Suprapubic skin (tissue), 4 donors: ENCODE measurements around the gene M1AP. TPM values are rescaled to one million over a fixed set of nuclear protein-coding genes. Genes with fewer than 3 reads are reported as not detected.

Source experiments
- DNase-seq, 2 donors: peaks; one replicate each; pipeline ENCODE4 v3.0.0-alpha.2; 2019; ENCODE audit warnings: low spot score in 2 of 2
- H3K27ac ChIP-seq: fragments of 200-600 bp; sonication (generic); one replicate; pipeline ENCODE4 v1.5.1; 2019
- H3K27me3 ChIP-seq: fragments of 200-600 bp; sonication (generic); one replicate; pipeline ENCODE4 v1.5.1; 2019
- H3K36me3 ChIP-seq: fragments of 200-600 bp; sonication (generic); one replicate; pipeline ENCODE4 v1.5.1; 2019
- H3K4me1 ChIP-seq: fragments of 200-600 bp; sonication (generic); one replicate; pipeline ENCODE4 v1.5.1; 2019
- H3K4me3 ChIP-seq: fragments of 200-600 bp; sonication (generic); one replicate; pipeline ENCODE4 v1.5.1; 2019; ENCODE audit warnings: mild to moderate bottlenecking
- H3K9me3 ChIP-seq: fragments of 200-600 bp; sonication (generic); one replicate; pipeline ENCODE4 v1.5.1; 2019
- CTCF ChIP-seq, 2 donors: fragments of 200-600 bp in 1 of 2; fragments of 450-650 bp in 1 of 2; sonication (generic) in 1 of 2; IDR thresholded peaks; one replicate each; pipeline ENCODE4 v1.5.1; 2016 to 2019; ENCODE audit warnings: antibody characterized with exemption in 2 of 2, mild to moderate bottlenecking in 1 of 2, moderate library complexity in 1 of 2
- EP300 ChIP-seq: sonication (generic); formaldehyde crosslinking; IDR thresholded peaks from one replicate; pipeline ENCODE4 v1.6.1; 2017; ENCODE audit warnings: antibody characterized with exemption
- POLR2A ChIP-seq, 2 donors: fragments of 450-650 bp; IDR thresholded peaks; one replicate each; pipeline ENCODE4 v1.6.1; 2017; ENCODE audit warnings: antibody characterized with exemption in 2 of 2, mild to moderate bottlenecking in 2 of 2, moderate library complexity in 2 of 2
- POLR2AphosphoS5 ChIP-seq, 3 donors: sonication (generic); formaldehyde crosslinking; IDR thresholded peaks; one replicate each; pipeline ENCODE4 v1.6.1; 2017; ENCODE audit warnings: antibody characterized with exemption in 3 of 3
- WGBS: methylation state at CpG from one replicate; pipeline ENCODE4 v1.1.5; 2018; 5-methylcytosine and 5-hydroxymethylcytosine counted together
- total RNA-seq, 4 donors: library from RNA; depleted of rRNA; stranded (reverse); fragments of >200 nt; gene quantifications; one replicate each; pipeline ENCODE4 v1.1.0, GENCODE V29; 2016

M1AP gene
- total RNA-seq, 4 donors from 2014 or later, result 1.1 TPM; not detected in 3

- TF ChIP-seq CTCF (IDR thresholded peaks at IDR 0.05) (no peak), EP300 (no peak), POLR2AphosphoS5 (IDR thresholded peaks at IDR 0.05) (no peak), POLR2A (IDR thresholded peaks at IDR 0.05) (no peak)
- WGBS, result 38% methylated on average over 4 of the region's 4 CpGs
- no peak for DNase-seq
- no peaks in the 10 kb centered on the region for H3K36me3 ChIP-seq
- no peak overlapping the region for H3K27ac ChIP-seq
- H3K27me3 ChIP-seq, result peaks cover 6% of the 10 kb centered on the region
- no peaks in the 10 kb centered on the region for H3K4me1 ChIP-seq
- no peak overlapping the region for H3K4me3 ChIP-seq
- H3K9me3 ChIP-seq, result no peaks in the 10 kb centered on the region
Measured at GRCh38 chr2:74585406-74586185, 62.5 kb downstream of the M1AP start.

DNA sequence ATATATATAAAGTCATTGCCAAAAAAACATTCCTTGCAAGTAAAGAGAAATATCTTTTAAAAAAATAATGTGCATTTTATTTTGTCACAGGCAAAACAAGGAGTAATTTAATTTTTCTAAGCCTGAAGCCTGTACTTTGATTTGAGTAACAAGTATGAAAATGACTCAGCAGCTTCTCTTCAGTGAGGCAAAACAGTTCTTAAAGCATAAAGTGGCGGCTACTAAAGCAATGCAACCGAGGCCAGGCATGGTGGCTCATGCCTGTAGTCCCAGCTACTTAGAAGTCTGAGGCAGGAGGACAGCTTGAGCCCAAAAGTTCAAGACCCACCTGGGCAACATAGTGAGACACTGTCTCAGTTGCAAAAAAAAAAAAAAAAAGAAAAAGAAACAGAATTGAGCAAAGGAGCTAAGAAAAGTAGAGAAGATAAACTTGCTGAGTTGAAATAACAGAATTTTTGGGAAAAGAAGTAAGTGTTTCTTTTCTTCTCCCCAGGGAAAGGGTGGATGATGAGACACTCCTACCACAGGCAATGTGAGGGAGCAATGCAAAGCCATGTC lies 64.0 kb downstream of the M1AP start:
- Histone ChIP-seq H3K4me1 (no peaks in the 10 kb centered on the region), H3K4me3 (no peak overlapping the region), H3K27me3 (no peaks in the 10 kb centered on the region), H3K27ac (no peak overlapping the region), H3K36me3 (no peaks in the 10 kb centered on the region), H3K9me3 (no peaks in the 10 kb centered on the region)
- TF ChIP-seq POLR2AphosphoS5 (IDR thresholded peaks at IDR 0.05), result no peak
- TF ChIP-seq EP300, result no peak
- no peak for TF ChIP-seq CTCF (IDR thresholded peaks at IDR 0.05)
- TF ChIP-seq POLR2A (IDR thresholded peaks at IDR 0.05), result no peak
- DNase-seq, result no peak
- 56% methylated on average over 2 of the region's 2 CpGs for WGBS

DNA sequence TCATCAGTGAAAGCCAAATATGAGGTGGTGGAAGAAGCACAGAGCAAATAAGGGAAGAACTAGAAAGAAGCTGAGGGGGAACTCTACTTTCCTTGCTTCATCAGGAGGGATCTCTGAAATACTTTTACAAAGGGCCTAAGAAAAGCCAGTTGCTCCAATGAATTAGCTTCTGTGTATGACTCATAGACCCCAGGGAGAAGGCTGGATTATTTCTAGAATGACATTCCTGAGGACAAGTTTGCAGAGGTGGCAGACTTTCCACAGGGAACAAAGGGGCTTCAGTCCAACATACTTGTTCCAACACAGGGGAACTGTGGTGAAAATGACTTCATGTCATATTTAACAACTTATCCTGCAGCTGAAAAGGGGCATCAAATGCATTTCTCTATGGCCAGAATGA lies 64.6 kb downstream of the M1AP start:
- no peaks in the 10 kb centered on the region for H3K27me3 ChIP-seq
- H3K4me1 ChIP-seq, result no peaks in the 10 kb centered on the region
- H3K27ac ChIP-seq, result no peak overlapping the region
- TF ChIP-seq EP300, result no peak
- no peak for TF ChIP-seq POLR2A (IDR thresholded peaks at IDR 0.05)
- TF ChIP-seq POLR2AphosphoS5 (IDR thresholded peaks at IDR 0.05), result no peak
- TF ChIP-seq CTCF (IDR thresholded peaks at IDR 0.05), result no peak
- DNase-seq, result no peak
- H3K4me3 ChIP-seq, result no peak overlapping the region
- H3K9me3 ChIP-seq, result no peaks in the 10 kb centered on the region
- no peaks in the 10 kb centered on the region for H3K36me3 ChIP-seq

GRCh38 chr2:74582184-74582583 lies 65.9 kb downstream of the M1AP start:
- Histone ChIP-seq H3K27ac (no peak overlapping the region), H3K36me3 (no peaks in the 10 kb centered on the region), H3K27me3 (no peaks in the 10 kb centered on the region), H3K4me3 (no peak overlapping the region), H3K4me1 (no peaks in the 10 kb centered on the region), H3K9me3 (no peaks in the 10 kb centered on the region)
- no peak for DNase-seq
- TF ChIP-seq EP300, result no peak
- TF ChIP-seq POLR2AphosphoS5 (IDR thresholded peaks at IDR 0.05), result no peak
- no peak for TF ChIP-seq POLR2A (IDR thresholded peaks at IDR 0.05)
- TF ChIP-seq CTCF (IDR thresholded peaks at IDR 0.05), result no peak
- WGBS, result 77% methylated on average over 2 of the region's 2 CpGs

- no peaks in the 10 kb centered on the region for H3K4me1 ChIP-seq
- H3K27ac ChIP-seq, result no peak overlapping the region
- 90% methylated on average over 3 of the region's 3 CpGs for WGBS
- no peaks in the 10 kb centered on the region for H3K9me3 ChIP-seq
- H3K4me3 ChIP-seq, result no peak overlapping the region
- no peaks in the 10 kb centered on the region for H3K36me3 ChIP-seq
- H3K27me3 ChIP-seq, result no peaks in the 10 kb centered on the region
- DNase-seq, result no peak
- TF ChIP-seq EP300 (no peak), POLR2AphosphoS5 (IDR thresholded peaks at IDR 0.05) (no peak), POLR2A (IDR thresholded peaks at IDR 0.05) (no peak), CTCF (IDR thresholded peaks at IDR 0.05) (no peak)
Measured at GRCh38 chr2:74581463-74581862, 66.7 kb downstream of the M1AP start.
